GM04503 (cell line): ENCODE measurements around the gene WFDC1.

ENCODE experiments used
- DNase-seq: peaks from one replicate; pipeline ENCODE4 v3.0.0-alpha.2; 2012; ENCODE audit warnings: low read depth

The WFDC1 gene

GRCh38 chr16:84379008-84379708, 84.5 kb downstream of the WFDC1 start:
- DNase-seq, result no peak
